Karpas-422 (cell line): ENCODE data around the gene CBFA2T2. TPM values are rescaled to one million over a fixed set of nuclear protein-coding genes. Genes with fewer than 3 reads are reported as not detected.

Source experiments
- DNase-seq: peaks from one replicate; pipeline ENCODE4 v3.0.0-alpha.2; 2015
- H2AFZ ChIP-seq: fragments of 200-600 bp; sonication (generic); 2 replicates; pipeline ENCODE4 v1.6.1; 2014; ENCODE audit warnings: antibody characterized with exemption, low read length, mixed read lengths
- H3K27ac ChIP-seq: fragments of 200-600 bp; sonication (generic); 2 replicates; pipeline ENCODE4 v1.5.1; 2014; ENCODE audit warnings: mild to moderate bottlenecking, low read length, moderate library complexity
- H3K27me3 ChIP-seq: fragments of 200-600 bp; sonication (generic); 2 replicates; pipeline ENCODE4 v1.6.1; 2014; ENCODE audit warnings: low read length, mixed read lengths
- H3K36me3 ChIP-seq: fragments of 200-600 bp; sonication (generic); 2 replicates; pipeline ENCODE4 v1.6.1; 2014; ENCODE audit warnings: low read length, mixed read lengths; ENCODE audit not compliant: insufficient read depth
- H3K4me1 ChIP-seq: fragments of 200-600 bp; sonication (generic); 2 replicates; pipeline ENCODE4 v1.6.1; 2014; ENCODE audit warnings: mild to moderate bottlenecking, low read length, mixed read lengths
- H3K4me2 ChIP-seq: fragments of 200-600 bp; sonication (generic); 2 replicates; pipeline ENCODE4 v1.6.1; 2014; ENCODE audit warnings: low read length, low read depth, mild to moderate bottlenecking; ENCODE audit not compliant: poor library complexity, severe bottlenecking
- H3K4me3 ChIP-seq: fragments of 200-600 bp; sonication (generic); 2 replicates; pipeline ENCODE4 v1.5.1; 2014; ENCODE audit warnings: mild to moderate bottlenecking, antibody characterized with exemption, low read length, mixed read lengths
- H3K79me2 ChIP-seq: fragments of 200-600 bp; sonication (generic); 2 replicates; pipeline ENCODE4 v1.6.1; 2014; ENCODE audit warnings: mild to moderate bottlenecking, low read length, mixed read lengths
- H3K9ac ChIP-seq: fragments of 200-600 bp; sonication (generic); 2 replicates; pipeline ENCODE4 v1.6.0; 2014; ENCODE audit warnings: low read length
- H3K9me2 ChIP-seq: fragments of 200-600 bp; sonication (generic), shearing (Covaris generic); replicated peaks from 2 replicates; pipeline ENCODE4 v1.6.0; 2014; ENCODE audit warnings: mild to moderate bottlenecking, low read length, moderate library complexity; ENCODE audit not compliant: insufficient read depth
- H3K9me3 ChIP-seq: fragments of 300-700, 200-600 bp; sonication (generic); 2 replicates; pipeline ENCODE4 v1.6.1; 2014; ENCODE audit warnings: low read length, mixed read lengths
- H4K20me1 ChIP-seq: fragments of 200-600 bp; sonication (generic); 2 replicates; pipeline ENCODE4 v1.6.1; 2014; ENCODE audit warnings: mild to moderate bottlenecking, antibody characterized with exemption, low read length, low read depth; ENCODE audit not compliant: insufficient read depth
- total RNA-seq: library from RNA; depleted of rRNA; stranded (reverse); fragments of >200 nt; shearing (Covaris generic); gene quantifications from 2 replicates; pipeline ENCODE4 v1.2.3, GENCODE V29; 2014; ENCODE audit warnings: low replicate concordance

CBFA2T2 gene
- total RNA-seq, 1 experiment from 2014 or later, result 54.8 TPM

GRCh38 chr20:33658510-33658909 lies 168.6 kb downstream of the CBFA2T2 start:
- Histone ChIP-seq H4K20me1 (no peaks in the 10 kb centered on the region), H3K36me3 (no peaks in the 10 kb centered on the region), H3K4me1 (peaks cover 20% of the 10 kb centered on the region), H3K4me2 (no peak overlapping the region), H3K9me3 (no peaks in the 10 kb centered on the region), H3K9me2 (no peaks in the 10 kb centered on the region), H3K9ac (no peak overlapping the region), H3K27ac (no peak overlapping the region), H3K79me2 (peaks cover 14% of the 10 kb centered on the region), H3K27me3 (no peaks in the 10 kb centered on the region), H3K4me3 (no peak overlapping the region), H2AFZ (no peak overlapping the region)
- no peak for DNase-seq

GRCh38 chr20:33658929-33659328 lies 169.0 kb downstream of the CBFA2T2 start:
- Histone ChIP-seq H2AFZ (no peak overlapping the region), H4K20me1 (no peaks in the 10 kb centered on the region), H3K4me2 (no peak overlapping the region), H3K4me3 (no peak overlapping the region), H3K9ac (no peak overlapping the region), H3K9me3 (no peaks in the 10 kb centered on the region), H3K9me2 (no peaks in the 10 kb centered on the region), H3K36me3 (no peaks in the 10 kb centered on the region), H3K4me1 (peaks cover 19% of the 10 kb centered on the region), H3K27me3 (no peaks in the 10 kb centered on the region), H3K27ac (no peak overlapping the region), H3K79me2 (peaks cover 15% of the 10 kb centered on the region)
- no peak for DNase-seq

GRCh38 chr20:33659341-33660034 lies 169.6 kb downstream of the CBFA2T2 start:
- Histone ChIP-seq H3K9me2 (no peaks in the 10 kb centered on the region), H3K27ac (no peak overlapping the region), H3K79me2 (peaks cover 18% of the 10 kb centered on the region), H3K4me3 (no peak overlapping the region), H3K9ac (no peak overlapping the region), H3K36me3 (no peaks in the 10 kb centered on the region), H3K27me3 (no peaks in the 10 kb centered on the region), H2AFZ (no peak overlapping the region), H3K4me1 (peaks cover 20% of the 10 kb centered on the region), H3K9me3 (no peaks in the 10 kb centered on the region), H3K4me2 (no peak overlapping the region), H4K20me1 (no peaks in the 10 kb centered on the region)
- no peak for DNase-seq

- no peaks in the 10 kb centered on the region for H4K20me1 ChIP-seq
- DNase-seq, result no peak
Measured at GRCh38 chr20:33660035-33660684, 170.3 kb downstream of the CBFA2T2 start.

GRCh38 chr20:33660685-33661058 lies 170.8 kb downstream of the CBFA2T2 start:
- H3K4me1 ChIP-seq, result peaks cover 32% of the 10 kb centered on the region
- no peak overlapping the region for H2AFZ ChIP-seq
- H3K4me3 ChIP-seq, result no peak overlapping the region
- DNase-seq, result no peak
- peaks cover 18% of the 10 kb centered on the region for H3K79me2 ChIP-seq
- no peaks in the 10 kb centered on the region for H3K27me3 ChIP-seq
- H3K9me2 ChIP-seq, result no peaks in the 10 kb centered on the region
- H3K4me2 ChIP-seq, result no peak overlapping the region
- no peaks in the 10 kb centered on the region for H4K20me1 ChIP-seq
- no peaks in the 10 kb centered on the region for H3K9me3 ChIP-seq
- no peak overlapping the region for H3K27ac ChIP-seq
- no peak overlapping the region for H3K9ac ChIP-seq
- no peaks in the 10 kb centered on the region for H3K36me3 ChIP-seq

More at GRCh38 chr20:33660035-33660684, 170.3 kb downstream of the CBFA2T2 start:
- no peak overlapping the region for H3K4me3 ChIP-seq
- H3K79me2 ChIP-seq, result peaks cover 18% of the 10 kb centered on the region
- no peaks in the 10 kb centered on the region for H3K27me3 ChIP-seq
- no peak overlapping the region for H3K9ac ChIP-seq
- H3K27ac ChIP-seq, result no peak overlapping the region
- no peaks in the 10 kb centered on the region for H3K36me3 ChIP-seq
- H3K4me1 ChIP-seq, result peaks cover 27% of the 10 kb centered on the region
- H3K9me3 ChIP-seq, result no peaks in the 10 kb centered on the region
- H2AFZ ChIP-seq, result no peak overlapping the region
- H3K9me2 ChIP-seq, result no peaks in the 10 kb centered on the region
- H3K4me2 ChIP-seq, result no peak overlapping the region

GRCh38 chr20:33662172-33662571 lies 172.3 kb downstream of the CBFA2T2 start, which contains the start of gene C20orf144:
TSS of gene C20orf144 (plus strand) at chr20:33662327. CDS start at chr20:33662346, 19 bp downstream.
- H4K20me1 ChIP-seq, result no peaks in the 10 kb centered on the region
- peak within 1 kb of the TSS; percentile 89 for H3K27ac ChIP-seq
- H3K36me3 ChIP-seq, result no peaks in the 10 kb centered on the region
- H3K79me2 ChIP-seq, result peaks cover 18% of the 10 kb centered on the region
- no peaks in the 10 kb centered on the region for H3K9me2 ChIP-seq
- H3K9me3 ChIP-seq, result no peaks in the 10 kb centered on the region
- H3K4me1 ChIP-seq, result peaks cover 46% of the 10 kb centered on the region
- no peaks in the 10 kb centered on the region for H3K27me3 ChIP-seq
- no peak for DNase-seq
- peak within 1 kb of the TSS; percentile 100 for H3K4me2 ChIP-seq
- H3K9ac ChIP-seq, result peak within 1 kb of the TSS; percentile 99
- H3K4me3 ChIP-seq, result peak within 1 kb of the TSS; percentile 93
- no peak within 1 kb of the TSS for H2AFZ ChIP-seq

- Histone ChIP-seq H3K79me2 (peaks cover 18% of the 10 kb centered on the region), H3K27me3 (no peaks in the 10 kb centered on the region), H4K20me1 (no peaks in the 10 kb centered on the region), H3K27ac (peak overlapping the region; percentile 89), H3K9ac (peak overlapping the region; percentile 99), H3K36me3 (no peaks in the 10 kb centered on the region), H3K9me2 (no peaks in the 10 kb centered on the region), H3K4me2 (peak overlapping the region; percentile 100), H3K4me1 (peaks cover 55% of the 10 kb centered on the region), H2AFZ (no peak overlapping the region), H3K4me3 (peak overlapping the region; percentile 93), H3K9me3 (no peaks in the 10 kb centered on the region)
- peak; percentile 94 for DNase-seq
Measured at GRCh38 chr20:33663161-33664084, 173.5 kb downstream of the CBFA2T2 start.
